NCI-H82 (cell line): Measurements from ENCODE around the gene CTRB2.
"Not testable (repeated sequence)": the region's sequence is repeated elsewhere in the genome, so short reads cannot be mapped to it uniquely, and the experiment has no call there.

Source experiments
- DNase-seq: peaks from one replicate; lab custom pipeline; 2025; lab: John Stamatoyannopoulos, UW

The CTRB2 gene

GRCh38 chr16:75242436-75243078 is 35.6 kb upstream of the CTRB2 start:
- not testable (repeated sequence) for DNase-seq

- no peak for DNase-seq
Observed at GRCh38 chr16:75241955-75242354, 35.0 kb upstream of the CTRB2 start.

GRCh38 chr16:75241412-75241811 is 34.5 kb upstream of the CTRB2 start:
- DNase-seq: no peak

GRCh38 chr16:75240633-75241032 is 33.7 kb upstream of the CTRB2 start:
- not testable (repeated sequence) for DNase-seq

- DNase-seq: no peak
Observed at GRCh38 chr16:75239542-75240122, 32.7 kb upstream of the CTRB2 start.

GRCh38 chr16:75238853-75239541 is 32.0 kb upstream of the CTRB2 start:
- peak; percentile 23 for DNase-seq

- DNase-seq: no peak
Observed at GRCh38 chr16:75238132-75238852, 31.3 kb upstream of the CTRB2 start.

- DNase-seq: no peak
Observed at GRCh38 chr16:75237398-75238131, 30.6 kb upstream of the CTRB2 start.

GRCh38 chr16:75236736-75237397 is 29.9 kb upstream of the CTRB2 start:
- no peak for DNase-seq

GRCh38 chr16:75236232-75236631 is 29.3 kb upstream of the CTRB2 start:
- DNase-seq: no peak

- DNase-seq: no peak
Observed at GRCh38 chr16:75235721-75236193, 28.8 kb upstream of the CTRB2 start.

- DNase-seq: no peak
Observed at GRCh38 chr16:75234856-75235696, 28.1 kb upstream of the CTRB2 start.

- no peak for DNase-seq
Observed at GRCh38 chr16:75233611-75233938, 26.6 kb upstream of the CTRB2 start.

- DNase-seq: no peak
Observed at GRCh38 chr16:75231570-75231969, 24.6 kb upstream of the CTRB2 start.

- DNase-seq: no peak
Observed at GRCh38 chr16:75230471-75231110, 23.6 kb upstream of the CTRB2 start.

- no peak for DNase-seq
Observed at GRCh38 chr16:75229172-75230031, 22.4 kb upstream of the CTRB2 start.

GRCh38 chr16:75228143-75228976 is 21.4 kb upstream of the CTRB2 start:
- DNase-seq: no peak
